Thyroid gland (tissue), 4 donors: ENCODE measurements around the gene CDKL5.

ENCODE experiments used
- CTCF ChIP-seq, 6 experiments: fragments of 200-600 bp in 3 of 6; fragments of 450-650 bp in 3 of 6; sonication (generic) in 3 of 6; IDR thresholded peaks; one replicate each; pipeline ENCODE4 v1.5.1; 2016 to 2019; ENCODE audit warnings: antibody characterized with exemption in 6 of 6, mild to moderate bottlenecking in 2 of 6, inconsistent platforms in 1 of 6, moderate library complexity in 1 of 6
- POLR2A ChIP-seq, 2 donors: fragments of 450-650 bp; IDR thresholded peaks; one replicate each; pipeline ENCODE4 v1.6.1; 2017; ENCODE audit warnings: antibody characterized with exemption in 2 of 2, mild to moderate bottlenecking in 2 of 2, moderate library complexity in 1 of 2

GRCh38 chrX:18434896-18435295 lies 9.5 kb downstream of the CDKL5 start:
- no peak for TF ChIP-seq CTCF (IDR thresholded peaks at IDR 0.05)
- no peak for TF ChIP-seq POLR2A (IDR thresholded peaks at IDR 0.05)
